ENCODE results near the gene PCDH9.

The PCDH9 gene

GRCh38 chr13:66962953-66963352 lies 267.2 kb downstream of the PCDH9 start:
- no peak for TF ChIP-seq CTCF (IDR thresholded peaks at IDR 0.05)

- no peak for TF ChIP-seq CTCF (IDR thresholded peaks at IDR 0.05)
Measured at GRCh38 chr13:66958611-66959010, 271.5 kb downstream of the PCDH9 start.

GRCh38 chr13:66952507-66952906 lies 277.6 kb downstream of the PCDH9 start:
- TF ChIP-seq CTCF (IDR thresholded peaks at IDR 0.05), result no peak

DNA sequence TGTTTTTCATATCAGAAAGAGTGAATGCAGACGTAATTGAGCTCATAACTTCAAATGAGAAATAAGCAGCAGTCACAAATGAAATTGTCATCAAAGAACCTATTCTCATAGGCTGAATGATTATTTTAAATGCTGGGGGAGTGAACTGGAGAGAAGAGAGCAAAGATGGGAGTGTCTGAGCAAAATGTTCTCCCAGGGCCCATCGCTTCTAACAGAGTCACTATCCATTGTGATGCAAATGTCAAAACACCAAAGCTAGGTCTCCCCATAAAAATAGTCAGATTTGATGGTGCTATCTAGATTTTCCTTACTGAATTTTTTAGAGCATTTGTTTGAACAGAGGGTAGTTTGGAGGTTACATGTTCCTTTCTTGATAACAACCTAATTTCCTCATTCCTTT lies 278.7 kb downstream of the PCDH9 start:
- no peak for TF ChIP-seq CTCF (IDR thresholded peaks at IDR 0.05)

DNA sequence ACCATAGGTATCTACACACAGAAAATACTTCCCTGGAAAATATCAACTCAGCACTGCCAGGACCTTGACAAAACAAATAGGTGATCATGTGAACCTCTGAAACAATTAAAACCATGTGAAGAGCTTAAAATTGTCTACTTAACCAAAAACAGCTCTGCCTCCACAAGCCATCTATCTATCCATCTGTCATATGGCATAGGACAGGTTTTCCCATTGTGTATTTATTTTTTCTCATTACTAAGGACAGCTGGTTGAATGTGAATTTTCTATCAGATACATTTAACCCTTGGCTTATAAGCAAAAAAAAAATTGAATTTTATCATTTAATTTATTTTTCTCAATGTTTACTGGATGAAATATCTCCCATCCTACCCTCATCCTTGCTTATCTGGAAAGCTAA lies 279.5 kb downstream of the PCDH9 start:
- TF ChIP-seq CTCF (IDR thresholded peaks at IDR 0.05), result no peak

- TF ChIP-seq CTCF (IDR thresholded peaks at IDR 0.05), result no peak
Measured at GRCh38 chr13:66948910-66949309, 281.2 kb downstream of the PCDH9 start.

- TF ChIP-seq CTCF (IDR thresholded peaks at IDR 0.05), result no peak
Measured at GRCh38 chr13:66943530-66943929, 286.6 kb downstream of the PCDH9 start.

- TF ChIP-seq CTCF (IDR thresholded peaks at IDR 0.05), result no peak
Measured at GRCh38 chr13:66940113-66940512, 290.0 kb downstream of the PCDH9 start.

All from LNCAP (cell line).